ENCODE measurements around the gene ADARB1. TPM values are rescaled to one million over a fixed set of nuclear protein-coding genes. Genes with fewer than 3 reads are reported as not detected.

Gene ADARB1
- total RNA-seq, 2 experiments from 2014 or later: 27.5 to 28.6 TPM

DNA sequence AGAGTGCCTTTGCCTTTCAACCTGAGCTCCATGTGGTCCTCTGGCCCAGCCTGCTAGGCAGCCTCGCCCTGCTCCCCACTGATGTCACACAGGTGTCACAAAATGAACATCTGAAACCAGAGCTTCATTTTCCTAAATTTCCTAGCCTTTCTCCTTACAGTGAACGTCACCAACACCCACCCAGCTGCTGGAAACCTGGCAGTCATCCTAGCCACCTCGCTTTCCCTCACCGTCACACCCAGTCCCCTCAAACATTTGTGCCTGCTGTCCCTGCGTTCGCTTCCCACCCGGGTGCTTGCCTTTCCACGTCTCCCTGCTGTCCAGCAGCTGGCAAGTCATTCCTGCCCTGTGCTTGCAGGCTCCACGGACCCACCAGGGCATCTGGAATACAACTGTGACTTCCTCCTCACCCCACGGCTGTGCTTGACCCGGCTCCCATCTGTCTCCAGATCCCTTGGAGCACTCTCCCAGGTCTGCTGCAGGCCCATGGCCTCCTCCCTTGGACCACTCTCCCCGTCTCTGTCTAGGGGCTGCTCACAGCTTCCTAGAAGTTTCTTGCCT is 23.5 kb downstream of the ADARB1 start:
- H3K27ac Mint-ChIP-seq: no peak overlapping the region

DNA sequence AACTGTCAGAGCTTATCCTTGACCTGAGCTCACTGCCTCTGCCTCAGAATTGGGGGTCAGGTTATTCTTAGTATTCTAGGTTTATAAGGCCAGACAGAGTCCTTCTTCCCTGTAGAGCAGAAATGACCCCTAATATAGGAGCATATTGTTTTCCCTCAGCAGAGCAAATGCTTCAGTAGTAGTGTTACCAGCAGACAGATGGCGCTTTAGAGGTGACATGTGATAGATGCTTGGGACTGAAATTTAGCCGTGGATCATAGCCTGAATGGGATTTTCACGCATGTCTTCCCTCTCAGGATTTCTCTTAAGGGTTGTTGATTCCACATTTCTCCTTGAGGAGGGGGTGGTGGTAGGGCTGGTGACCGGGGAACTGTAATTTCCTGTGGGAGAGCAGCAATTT is 24.5 kb downstream of the ADARB1 start:
- H3K27me3 Mint-ChIP-seq: no peaks in the 10 kb centered on the region
- no peak for ATAC-seq (ENCODE audit: poor library complexity)
- intact Hi-C loops (cut with DNase I, micrococcal nuclease): no loop called here
- no peaks in the 10 kb centered on the region for H3K9me3 Mint-ChIP-seq
- H3K36me3 Mint-ChIP-seq (ENCODE audit: low read depth): no peaks in the 10 kb centered on the region
- POLR2A ChIA-PET: no interaction called here
- Histone ChIP-seq H3K4me3 (ENCODE audit: low read length) (no peak overlapping the region), H3K27me3 (ENCODE audit: control insufficient read depth in 1 of 2, insufficient read depth in 2 of 2, low read length in 2 of 2) (no peaks in the 10 kb centered on the region), H3K27ac (ENCODE audit: low read depth in 1 of 2, low read length in 2 of 2) (no peak overlapping the region), H3K9me3 (ENCODE audit: control insufficient read depth in 1 of 2, insufficient read depth in 1 of 2, low read length in 2 of 2) (no peaks in the 10 kb centered on the region), H3K36me3 (ENCODE audit: insufficient read depth, low read length) (peaks cover 7% of the 10 kb centered on the region), H3K4me1 (ENCODE audit: insufficient read depth, low read length) (peaks cover 25% of the 10 kb centered on the region)
- H3K4me3 Mint-ChIP-seq: no peak overlapping the region
- H3K27ac Mint-ChIP-seq: no peak overlapping the region
- TF ChIP-seq, protein P1, sequence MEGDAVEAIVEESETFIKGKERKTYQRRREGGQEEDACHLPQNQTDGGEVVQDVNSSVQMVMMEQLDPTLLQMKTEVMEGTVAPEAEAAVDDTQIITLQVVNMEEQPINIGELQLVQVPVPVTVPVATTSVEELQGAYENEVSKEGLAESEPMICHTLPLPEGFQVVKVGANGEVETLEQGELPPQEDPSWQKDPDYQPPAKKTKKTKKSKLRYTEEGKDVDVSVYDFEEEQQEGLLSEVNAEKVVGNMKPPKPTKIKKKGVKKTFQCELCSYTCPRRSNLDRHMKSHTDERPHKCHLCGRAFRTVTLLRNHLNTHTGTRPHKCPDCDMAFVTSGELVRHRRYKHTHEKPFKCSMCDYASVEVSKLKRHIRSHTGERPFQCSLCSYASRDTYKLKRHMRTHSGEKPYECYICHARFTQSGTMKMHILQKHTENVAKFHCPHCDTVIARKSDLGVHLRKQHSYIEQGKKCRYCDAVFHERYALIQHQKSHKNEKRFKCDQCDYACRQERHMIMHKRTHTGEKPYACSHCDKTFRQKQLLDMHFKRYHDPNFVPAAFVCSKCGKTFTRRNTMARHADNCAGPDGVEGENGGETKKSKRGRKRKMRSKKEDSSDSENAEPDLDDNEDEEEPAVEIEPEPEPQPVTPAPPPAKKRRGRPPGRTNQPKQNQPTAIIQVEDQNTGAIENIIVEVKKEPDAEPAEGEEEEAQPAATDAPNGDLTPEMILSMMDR (IDR thresholded peaks at IDR 0.05): no peak
- no peak for DNase-seq
- peaks cover 68% of the 10 kb centered on the region for H3K4me1 Mint-ChIP-seq (ENCODE audit: low read depth)
- CTCF ChIA-PET: interaction anchor here (1.0 to 2.2 kb wide), 2 partner anchors 12 to 20 kb away, joined by 3 to 4 read pairs; no protein-coding TSS in a partner anchor

More for the DNA sequence above, 23.5 kb downstream of the ADARB1 start:
- no peaks in the 10 kb centered on the region for H3K9me3 ChIP-seq (ENCODE audit: control insufficient read depth in 1 of 2, insufficient read depth in 1 of 2, low read length in 2 of 2)
- H3K36me3 ChIP-seq (ENCODE audit: insufficient read depth, low read length): peaks cover 7% of the 10 kb centered on the region
- TF ChIP-seq, protein P1 (IDR thresholded peaks at IDR 0.05): no peak
- H3K27ac ChIP-seq (ENCODE audit: low read depth in 1 of 2, low read length in 2 of 2): no peak overlapping the region
- Mint-ChIP-seq H3K4me3 (no peak overlapping the region), H3K4me1 (ENCODE audit: low read depth) (peaks cover 67% of the 10 kb centered on the region), H3K36me3 (ENCODE audit: low read depth) (no peaks in the 10 kb centered on the region), H3K9me3 (no peaks in the 10 kb centered on the region), H3K27me3 (no peaks in the 10 kb centered on the region)
- ChIA-PET POLR2A (no interaction called here), CTCF (no interaction called here)
- peaks cover 31% of the 10 kb centered on the region for H3K4me1 ChIP-seq (ENCODE audit: insufficient read depth, low read length)
- DNase-seq: no peak
- no peak for ATAC-seq (ENCODE audit: poor library complexity)
- H3K27me3 ChIP-seq (ENCODE audit: control insufficient read depth in 1 of 2, insufficient read depth in 2 of 2, low read length in 2 of 2): no peaks in the 10 kb centered on the region
- intact Hi-C loops (cut with DNase I, micrococcal nuclease): no loop called here
- no peak overlapping the region for H3K4me3 ChIP-seq (ENCODE audit: low read length)

DNA sequence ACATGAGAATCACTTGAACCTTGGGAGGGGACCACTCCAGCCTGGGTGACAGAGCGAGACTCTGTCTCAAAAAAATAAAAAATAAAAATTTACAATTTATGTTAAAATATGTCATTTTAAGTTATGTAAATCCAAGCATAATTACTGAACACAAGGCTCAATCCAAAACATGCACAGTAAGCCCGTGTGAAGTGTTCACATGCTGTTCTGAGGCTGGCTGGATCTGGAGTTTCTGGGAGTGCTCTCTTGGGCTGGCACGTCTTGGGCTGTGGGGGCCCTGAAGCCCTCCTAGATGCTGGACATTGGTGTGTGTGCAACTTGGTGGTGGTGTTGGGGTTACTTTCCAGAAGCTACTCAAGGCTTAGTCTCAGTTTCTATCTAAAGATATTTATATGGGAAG is 25.2 kb downstream of the ADARB1 start:
- H3K27ac Mint-ChIP-seq: no peak overlapping the region
- intact Hi-C loops (cut with DNase I, micrococcal nuclease): no loop called here

More for the DNA sequence above, 25.2 kb downstream of the ADARB1 start:
- H3K27ac ChIP-seq (ENCODE audit: low read depth in 1 of 2, low read length in 2 of 2): no peak overlapping the region
- CTCF ChIA-PET: interaction anchor here (1.0 to 2.2 kb wide), 2 partner anchors 13 to 21 kb away, joined by 3 to 4 read pairs; no protein-coding TSS in a partner anchor
- Mint-ChIP-seq H3K27me3 (no peaks in the 10 kb centered on the region), H3K4me1 (ENCODE audit: low read depth) (peaks cover 68% of the 10 kb centered on the region), H3K9me3 (no peaks in the 10 kb centered on the region), H3K36me3 (ENCODE audit: low read depth) (no peaks in the 10 kb centered on the region), H3K4me3 (no peak overlapping the region)
- H3K36me3 ChIP-seq (ENCODE audit: insufficient read depth, low read length): peaks cover 7% of the 10 kb centered on the region
- TF ChIP-seq, protein P1 (IDR thresholded peaks at IDR 0.05): no peak
- peaks cover 32% of the 10 kb centered on the region for H3K4me1 ChIP-seq (ENCODE audit: insufficient read depth, low read length)
- H3K9me3 ChIP-seq (ENCODE audit: control insufficient read depth in 1 of 2, insufficient read depth in 1 of 2, low read length in 2 of 2): no peaks in the 10 kb centered on the region
- POLR2A ChIA-PET: no interaction called here
- no peaks in the 10 kb centered on the region for H3K27me3 ChIP-seq (ENCODE audit: control insufficient read depth in 1 of 2, insufficient read depth in 2 of 2, low read length in 2 of 2)
- no peak for ATAC-seq (ENCODE audit: poor library complexity)
- no peak for DNase-seq
- H3K4me3 ChIP-seq (ENCODE audit: low read length): no peak overlapping the region

Measured in CD4-positive, alpha-beta T cell (primary cell).